Fibroblast of mammary gland (primary cell): Measurements from ENCODE around the gene NECAB2.

Source experiments
- DNase-seq: peaks from one replicate; pipeline ENCODE4 v3.0.0-alpha.2; 2010; ENCODE audit warnings: low read depth
- H3K4me3 ChIP-seq: 2 replicates; pipeline ENCODE4 v1.5.1; 2011; ENCODE audit warnings: low read depth, mild to moderate bottlenecking, low read length, moderate library complexity; ENCODE audit not compliant: control insufficient read depth
- TF ChIP-seq, protein P1 (sequence below): conservative IDR thresholded peaks from 2 replicates; pipeline ENCODE4 v1.5.1; 2011; ENCODE audit warnings: low read depth, low read length, inconsistent platforms; ENCODE audit not compliant: control insufficient read depth, insufficient read depth

The NECAB2 gene

DNA sequence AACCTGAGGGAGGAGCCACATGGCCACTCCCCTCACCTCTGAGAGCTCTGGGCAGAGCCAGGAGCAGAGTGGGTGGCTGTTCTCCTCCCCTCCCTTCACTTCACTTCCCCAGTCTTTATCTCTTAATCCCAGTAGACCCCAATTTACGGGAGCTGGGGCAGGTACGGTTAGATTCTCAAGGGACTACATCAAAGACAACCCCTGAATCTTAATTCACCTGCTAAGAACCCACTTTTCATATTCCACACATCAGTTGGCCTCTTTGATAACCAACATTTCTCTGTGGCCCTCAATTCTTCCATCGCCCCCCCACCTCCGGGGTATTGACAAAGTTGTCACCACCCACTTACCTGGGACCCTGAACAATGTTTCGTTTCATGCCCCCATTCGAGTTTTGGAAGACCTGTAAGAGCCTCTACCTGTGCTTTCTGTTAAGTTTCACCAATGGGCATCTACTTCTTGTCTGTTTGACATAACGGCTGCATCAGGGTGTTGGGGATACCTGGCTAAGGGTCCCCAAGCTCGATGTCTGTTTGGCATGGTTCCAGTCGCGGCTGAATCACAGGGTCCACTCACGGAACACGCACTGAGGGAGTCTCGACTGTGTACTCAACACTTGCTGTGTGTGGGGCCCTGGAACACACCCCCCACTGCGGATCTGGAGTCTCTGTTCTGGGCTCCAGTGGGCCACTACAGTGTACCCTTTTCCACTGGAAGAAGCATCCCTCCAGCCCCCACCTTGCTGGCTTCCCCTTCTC is 46.7 kb downstream of the NECAB2 start:
- TF ChIP-seq, protein P1, sequence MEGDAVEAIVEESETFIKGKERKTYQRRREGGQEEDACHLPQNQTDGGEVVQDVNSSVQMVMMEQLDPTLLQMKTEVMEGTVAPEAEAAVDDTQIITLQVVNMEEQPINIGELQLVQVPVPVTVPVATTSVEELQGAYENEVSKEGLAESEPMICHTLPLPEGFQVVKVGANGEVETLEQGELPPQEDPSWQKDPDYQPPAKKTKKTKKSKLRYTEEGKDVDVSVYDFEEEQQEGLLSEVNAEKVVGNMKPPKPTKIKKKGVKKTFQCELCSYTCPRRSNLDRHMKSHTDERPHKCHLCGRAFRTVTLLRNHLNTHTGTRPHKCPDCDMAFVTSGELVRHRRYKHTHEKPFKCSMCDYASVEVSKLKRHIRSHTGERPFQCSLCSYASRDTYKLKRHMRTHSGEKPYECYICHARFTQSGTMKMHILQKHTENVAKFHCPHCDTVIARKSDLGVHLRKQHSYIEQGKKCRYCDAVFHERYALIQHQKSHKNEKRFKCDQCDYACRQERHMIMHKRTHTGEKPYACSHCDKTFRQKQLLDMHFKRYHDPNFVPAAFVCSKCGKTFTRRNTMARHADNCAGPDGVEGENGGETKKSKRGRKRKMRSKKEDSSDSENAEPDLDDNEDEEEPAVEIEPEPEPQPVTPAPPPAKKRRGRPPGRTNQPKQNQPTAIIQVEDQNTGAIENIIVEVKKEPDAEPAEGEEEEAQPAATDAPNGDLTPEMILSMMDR, result no peak
- no peak for DNase-seq
- no peak overlapping the region for H3K4me3 ChIP-seq

DNA sequence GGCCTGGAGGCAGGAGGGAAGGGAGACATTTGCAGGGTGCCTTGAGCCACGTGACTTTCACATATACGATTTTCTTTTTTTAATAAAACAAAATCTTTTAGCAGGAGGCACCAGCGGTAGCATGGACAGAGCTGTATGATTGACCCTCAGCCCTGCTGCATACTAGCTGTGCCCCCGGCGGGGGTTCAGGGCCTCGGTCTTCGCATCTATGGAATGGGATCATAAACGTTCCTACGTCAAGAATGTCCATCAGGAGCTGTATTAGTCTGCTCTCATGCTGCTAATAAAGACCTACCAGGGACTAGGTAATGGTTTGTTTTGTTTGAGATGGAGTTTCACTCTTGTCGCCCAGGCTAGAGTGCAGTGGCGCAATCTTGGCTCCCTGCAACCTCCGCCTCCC is 47.4 kb downstream of the NECAB2 start:
- TF ChIP-seq, protein P1, result no peak
- H3K4me3 ChIP-seq, result no peak overlapping the region
- no peak for DNase-seq

DNA sequence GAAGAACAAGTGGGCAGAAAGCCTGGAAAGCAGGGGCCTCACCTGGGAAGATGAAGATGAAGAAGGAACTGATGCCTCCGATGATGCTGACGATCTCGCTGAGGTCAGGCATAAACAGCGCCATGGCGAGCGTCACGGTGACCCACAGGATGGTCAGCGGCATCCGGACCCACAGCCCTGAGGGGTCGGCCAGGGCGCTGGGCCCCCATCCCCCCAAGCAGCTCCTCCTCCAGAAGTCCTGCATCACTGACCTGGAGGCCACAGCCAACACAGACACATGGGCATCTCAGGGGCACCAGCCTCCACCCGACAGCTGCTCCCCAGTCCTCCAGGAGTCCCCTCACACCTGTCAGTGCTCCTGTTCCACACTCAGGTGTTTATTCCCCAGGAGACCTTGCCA is 48.4 kb downstream of the NECAB2 start:
- no peak overlapping the region for H3K4me3 ChIP-seq
- no peak for DNase-seq
- TF ChIP-seq, protein P1, result no peak

DNA sequence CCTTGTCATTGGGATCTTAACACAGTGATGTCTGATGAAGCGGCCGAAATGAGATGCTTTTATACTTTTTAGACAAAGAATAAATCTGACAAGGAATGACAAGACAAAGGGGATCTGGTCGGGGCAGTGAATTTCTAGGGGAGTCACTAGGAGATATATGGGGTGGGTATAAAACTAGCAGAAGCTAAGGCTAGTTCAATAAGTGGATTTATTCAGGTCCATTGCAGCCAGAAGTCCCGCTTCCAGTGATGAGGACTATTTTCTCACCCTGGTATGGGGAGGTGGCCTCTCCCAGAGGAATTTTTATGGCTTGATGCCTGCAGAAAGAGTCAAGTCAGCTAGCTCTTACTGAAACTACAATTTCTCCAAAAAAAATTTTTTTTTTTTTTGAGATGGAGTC is 50.7 kb downstream of the NECAB2 start:
- TF ChIP-seq, protein P1, result no peak
- DNase-seq, result no peak
- H3K4me3 ChIP-seq, result no peak overlapping the region

DNA sequence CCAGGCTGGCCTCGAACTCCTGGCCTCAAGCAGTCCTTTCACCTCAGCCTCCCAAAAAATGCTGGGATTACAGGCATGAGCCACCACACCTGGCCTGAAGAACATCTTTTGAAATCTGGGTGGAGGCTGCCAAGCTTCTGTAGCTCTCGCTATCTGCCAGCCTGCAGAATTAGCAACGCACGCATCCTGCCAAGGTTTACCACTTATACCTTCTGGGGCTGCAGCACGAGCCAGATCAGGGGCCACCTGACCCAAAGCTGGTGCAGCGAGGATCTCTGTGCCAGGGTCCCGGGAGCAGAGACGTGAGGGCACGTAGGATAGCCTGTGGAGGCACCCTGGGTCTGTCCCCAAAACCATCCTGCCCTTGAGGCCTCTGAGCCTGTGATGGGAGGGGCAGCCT is 52.3 kb downstream of the NECAB2 start:
- no peak for DNase-seq
- TF ChIP-seq, protein P1, result no peak
- no peak overlapping the region for H3K4me3 ChIP-seq

DNA sequence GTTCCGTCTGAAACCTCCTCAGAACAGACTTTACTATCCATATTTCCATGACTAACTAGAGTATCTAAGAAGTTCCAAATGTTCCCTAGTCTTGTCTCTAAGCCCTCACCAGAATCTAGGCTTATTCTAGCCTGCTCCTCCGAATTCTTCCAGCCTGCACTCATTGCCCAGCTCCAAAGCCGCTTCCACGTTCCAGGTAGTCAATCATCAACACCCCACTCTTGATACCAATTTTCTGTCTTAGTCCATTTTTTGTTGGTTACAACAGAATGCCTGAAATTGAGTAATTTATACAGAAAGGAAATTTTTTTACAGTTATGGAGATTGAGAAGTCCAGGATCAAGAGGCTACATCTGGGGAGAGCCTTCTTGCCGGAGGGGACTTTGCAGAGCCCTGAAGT is 53.4 kb downstream of the NECAB2 start:
- no peak for DNase-seq
- TF ChIP-seq, protein P1, result no peak
- H3K4me3 ChIP-seq, result no peak overlapping the region

DNA sequence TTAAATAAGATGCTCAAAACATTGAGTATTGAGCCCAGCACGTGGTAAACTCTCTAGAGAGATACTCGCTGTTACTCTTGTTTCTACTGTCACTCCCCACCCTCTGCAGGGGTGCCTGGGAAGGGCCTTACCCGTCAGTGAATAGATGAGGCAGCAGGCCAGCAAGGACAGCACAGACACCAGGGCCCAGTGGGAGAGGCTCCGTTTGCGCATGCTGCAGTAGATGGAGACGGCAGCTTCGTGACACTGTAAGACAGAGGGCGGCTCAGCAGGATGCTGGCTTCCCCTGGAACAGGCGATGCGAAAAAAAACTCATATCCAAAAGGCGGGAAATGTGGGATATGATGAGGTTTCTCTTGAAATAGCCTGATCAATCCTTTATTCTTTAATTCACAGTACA is 54.6 kb downstream of the NECAB2 start:
- H3K4me3 ChIP-seq, result no peak overlapping the region
- TF ChIP-seq, protein P1, result no peak
- DNase-seq, result no peak
